Fibroblast of the aortic adventitia (primary cell): Measurements from ENCODE around the gene EFR3B. TPM values are rescaled to one million over a fixed set of nuclear protein-coding genes. Genes with fewer than 3 reads are reported as not detected.

ENCODE experiments used
- DNase-seq: peaks from one replicate; pipeline ENCODE4 v3.0.0-alpha.2; 2010; ENCODE audit warnings: low read depth
- H3K4me3 ChIP-seq: 2 replicates; pipeline ENCODE4 v1.5.1; 2011; ENCODE audit warnings: low read depth, mild to moderate bottlenecking, control low read depth, low read length, moderate library complexity
- small RNA-seq: library from RNA; depleted of rRNA; stranded (forward); fragments of <200 nt; gene quantifications from one replicate; pipeline ENCODE3, GENCODE V24; 2012
- total RNA-seq: library from RNA; depleted of rRNA; stranded (reverse); fragments of >200 nt; gene quantifications from 2 replicates; pipeline ENCODE4 v1.2.3, GENCODE V29; 2012; ENCODE audit warnings: low replicate concordance
- TF ChIP-seq, protein P1 (sequence below): IDR thresholded peaks from 2 replicates; pipeline ENCODE4 v1.5.1; 2011; ENCODE audit warnings: mild to moderate bottlenecking, low read length, control low read depth, inconsistent platforms; ENCODE audit not compliant: insufficient read depth

Gene EFR3B
- total RNA-seq, 1 donor: 0.99 TPM

DNA sequence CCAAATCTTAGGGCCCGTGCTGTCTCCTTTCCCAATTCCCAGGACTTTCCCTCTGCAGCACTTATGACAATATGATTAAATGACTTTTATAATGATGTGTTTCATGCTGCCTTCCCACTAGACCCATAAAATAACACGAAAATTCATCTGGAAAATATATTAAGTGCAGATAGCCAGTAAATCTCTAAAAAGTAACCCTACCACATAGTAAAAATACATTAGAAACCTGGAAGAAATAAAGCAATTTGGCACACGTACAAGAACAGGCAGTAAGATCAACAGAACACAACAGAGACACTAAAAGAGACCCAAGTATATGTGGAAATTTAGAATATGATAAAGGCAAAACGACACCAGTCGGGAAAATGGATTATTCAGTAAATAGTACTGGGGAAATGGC lies 156.7 kb downstream of the EFR3B start:
- TF ChIP-seq, protein P1, sequence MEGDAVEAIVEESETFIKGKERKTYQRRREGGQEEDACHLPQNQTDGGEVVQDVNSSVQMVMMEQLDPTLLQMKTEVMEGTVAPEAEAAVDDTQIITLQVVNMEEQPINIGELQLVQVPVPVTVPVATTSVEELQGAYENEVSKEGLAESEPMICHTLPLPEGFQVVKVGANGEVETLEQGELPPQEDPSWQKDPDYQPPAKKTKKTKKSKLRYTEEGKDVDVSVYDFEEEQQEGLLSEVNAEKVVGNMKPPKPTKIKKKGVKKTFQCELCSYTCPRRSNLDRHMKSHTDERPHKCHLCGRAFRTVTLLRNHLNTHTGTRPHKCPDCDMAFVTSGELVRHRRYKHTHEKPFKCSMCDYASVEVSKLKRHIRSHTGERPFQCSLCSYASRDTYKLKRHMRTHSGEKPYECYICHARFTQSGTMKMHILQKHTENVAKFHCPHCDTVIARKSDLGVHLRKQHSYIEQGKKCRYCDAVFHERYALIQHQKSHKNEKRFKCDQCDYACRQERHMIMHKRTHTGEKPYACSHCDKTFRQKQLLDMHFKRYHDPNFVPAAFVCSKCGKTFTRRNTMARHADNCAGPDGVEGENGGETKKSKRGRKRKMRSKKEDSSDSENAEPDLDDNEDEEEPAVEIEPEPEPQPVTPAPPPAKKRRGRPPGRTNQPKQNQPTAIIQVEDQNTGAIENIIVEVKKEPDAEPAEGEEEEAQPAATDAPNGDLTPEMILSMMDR: no peak
- DNase-seq: no peak
- H3K4me3 ChIP-seq: no peak overlapping the region

DNA sequence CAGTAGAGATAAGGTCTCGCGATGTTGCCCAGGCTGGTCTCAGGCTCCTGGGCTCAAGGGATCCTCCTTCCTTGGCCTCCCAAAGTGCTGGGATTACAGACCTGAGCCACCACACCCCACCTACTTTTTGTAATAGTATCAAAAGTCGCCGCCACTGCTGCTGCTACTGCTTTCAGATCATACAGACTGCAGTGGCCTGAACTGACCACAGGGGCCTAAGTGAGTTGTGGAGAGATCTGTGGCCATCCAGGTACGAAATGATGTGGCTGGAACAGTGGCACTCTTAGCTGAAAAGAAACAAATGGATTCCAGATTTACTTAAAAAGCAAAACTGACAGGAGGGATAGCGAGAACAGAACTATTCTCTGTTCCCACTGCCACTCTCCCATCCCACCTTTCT lies 159.4 kb downstream of the EFR3B start:
- H3K4me3 ChIP-seq: no peak overlapping the region
- no peak for DNase-seq
- TF ChIP-seq, protein P1: peak; percentile 26

DNA sequence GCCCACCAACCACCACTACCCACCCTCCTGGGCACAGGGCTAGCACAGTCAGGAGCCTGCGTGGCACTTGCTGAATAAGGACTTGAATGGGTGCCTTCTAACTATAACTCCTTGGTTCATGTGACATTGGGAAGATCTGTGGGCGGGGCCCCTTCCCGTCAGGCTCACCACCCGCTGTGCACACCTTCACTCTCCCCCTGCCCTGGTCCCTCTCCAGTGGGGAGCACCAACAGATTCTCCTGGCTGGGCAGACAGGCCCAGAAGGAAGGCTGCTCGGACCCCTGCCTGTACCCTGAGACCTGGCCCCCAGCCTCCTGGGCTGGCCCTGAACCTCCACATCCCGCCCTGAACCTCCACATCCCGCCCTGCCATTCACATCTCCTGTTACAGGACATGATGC lies 159.9 kb downstream of the EFR3B start:
- no peak overlapping the region for H3K4me3 ChIP-seq
- DNase-seq: no peak
- TF ChIP-seq, protein P1: no peak

DNA sequence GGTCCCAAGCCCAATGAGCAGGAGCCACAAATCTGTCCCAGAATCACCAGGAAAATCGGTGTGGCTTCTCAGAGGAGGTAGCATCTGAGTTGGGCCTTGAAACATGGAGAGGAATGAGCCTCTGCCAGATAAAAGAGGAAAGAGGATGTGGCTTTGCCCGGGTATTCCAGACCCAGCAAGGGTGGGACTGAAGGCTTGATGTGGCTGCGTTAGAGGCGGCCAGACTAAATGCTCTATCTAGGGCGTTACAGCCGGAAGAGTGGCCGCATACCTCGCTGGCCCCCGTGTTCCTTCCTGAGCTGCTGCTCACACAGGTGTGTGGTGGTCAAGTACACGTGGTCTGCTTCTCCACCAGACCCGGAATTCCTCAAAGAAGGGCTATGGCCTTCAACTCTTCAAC lies 160.4 kb downstream of the EFR3B start:
- TF ChIP-seq, protein P1: no peak
- no peak overlapping the region for H3K4me3 ChIP-seq
- no peak for DNase-seq

DNA sequence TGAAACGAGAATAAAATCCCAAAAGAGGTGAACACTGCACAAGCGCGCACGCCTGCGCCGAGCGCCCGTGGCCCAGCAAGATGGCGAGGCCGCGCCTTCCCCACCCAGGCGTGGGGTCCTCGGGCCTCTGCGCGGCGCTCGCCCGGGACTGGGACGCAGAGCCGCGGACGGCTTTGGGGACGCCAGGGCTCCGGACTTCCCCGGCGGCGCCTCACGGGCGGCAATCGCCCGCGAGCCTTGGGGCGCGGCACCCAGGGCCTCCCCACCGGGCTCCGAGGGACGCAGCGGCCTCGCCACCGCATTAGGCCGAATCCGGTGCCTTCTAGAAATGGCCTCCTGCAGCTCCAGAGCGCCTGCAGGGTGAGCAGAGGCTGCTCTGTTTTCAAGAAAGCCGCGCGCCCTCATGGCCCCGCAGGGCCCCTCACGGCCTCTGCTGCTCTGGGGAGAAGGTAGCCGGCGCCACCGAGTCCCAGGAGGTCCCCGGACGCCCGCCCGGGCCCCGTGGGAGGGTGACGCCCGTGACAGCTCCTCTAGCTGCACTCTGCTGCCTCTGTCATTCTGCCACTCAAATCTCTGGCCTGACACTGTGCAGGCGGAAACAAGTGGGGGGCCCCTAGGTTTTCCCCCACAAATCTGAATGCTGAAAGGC lies 162.4 kb downstream of the EFR3B start:
- DNase-seq: no peak
- no peak overlapping the region for H3K4me3 ChIP-seq
- TF ChIP-seq, protein P1: no peak

DNA sequence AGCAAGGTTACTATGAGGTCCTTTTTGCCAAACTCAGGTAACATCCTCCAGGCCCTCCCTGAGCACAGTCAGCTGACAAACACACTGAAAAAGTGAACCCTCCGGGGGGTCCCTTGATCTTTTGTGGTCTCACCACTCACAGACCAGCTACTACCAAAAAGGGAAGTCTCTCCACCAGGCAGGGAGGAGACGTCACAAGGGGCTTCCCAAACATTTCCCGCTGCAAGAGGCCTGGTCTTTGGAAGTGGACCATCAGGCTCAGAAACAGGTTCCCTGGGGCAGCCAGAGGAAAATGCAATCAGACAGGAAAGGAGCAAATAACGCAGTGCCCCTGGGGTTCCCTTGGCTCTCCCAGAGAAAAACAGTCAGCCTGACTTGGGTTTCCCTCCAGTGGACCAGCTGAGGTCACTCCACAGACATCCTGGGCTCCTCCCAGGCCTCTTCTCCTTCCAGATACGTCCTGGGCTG lies 165.2 kb downstream of the EFR3B start:
- no peak overlapping the region for H3K4me3 ChIP-seq
- no peak for DNase-seq
- TF ChIP-seq, protein P1: no peak

Small RNA genes lying within 50 kb of the gene (small RNA-seq; reads per million reads assigned to genes)
- not detected for gene RF00019
- gene RN7SL856P: not detected

Other genes with a start within 250 kb of the EFR3B start
- gene PTRHD1, start 248.7 kb upstream of the EFR3B start, total RNA-seq: 23.7 and 33.4 TPM in 2 replicates
- gene CENPO, start 248.7 kb upstream of the EFR3B start, total RNA-seq: 5.5 and 35.3 TPM in 2 replicates
- gene ADCY3, start 121.8 kb upstream of the EFR3B start, total RNA-seq: 42.0 and 50.3 TPM in 2 replicates
- 3.8 and 5.6 TPM in 2 replicates for gene DNAJC27, start 70.1 kb upstream of the EFR3B start, total RNA-seq
- gene POMC, start 126.5 kb downstream of the EFR3B start, total RNA-seq: 0.63 and 7.5 TPM in 2 replicates